Stimulated activated naive CD8-positive, alpha-beta T cell treated with anti-CD3 and anti-CD28 coated beads, Interleukin-15, amount 100 ng/mL, for 72 hours (primary cell): ENCODE results near the gene ICE1.
"Not testable (repeated sequence)": the region's sequence is repeated elsewhere in the genome, so short reads cannot be mapped to it uniquely, and the experiment has no call there.

Experiments used
- ATAC-seq: fragments of 150-1000 bp; cut with Tn5 transposase; 2 replicates; pipeline ENCODE4 v1.10.0; 2021; ENCODE audit warnings: mild to moderate bottlenecking, moderate library complexity
- DNase-seq, 2 donors: peaks; one replicate each; pipeline ENCODE4 v3.0.0; 2021 to 2022
- H3K27ac Mint-ChIP-seq, 2 donors: one replicate each; pipeline ENCODE4 v1.8.0; 2022; ENCODE audit warnings: mild to moderate bottlenecking in 2 of 2, mixed read lengths in 2 of 2, moderate library complexity in 2 of 2
- H3K27me3 Mint-ChIP-seq: one replicate; pipeline ENCODE4 v1.8.0; 2022; ENCODE audit warnings: mixed read lengths
- H3K4me1 Mint-ChIP-seq: one replicate; pipeline ENCODE4 v1.8.0; 2022; ENCODE audit warnings: mild to moderate bottlenecking, mixed read lengths
- H3K4me3 Mint-ChIP-seq, 2 donors: one replicate each; pipeline ENCODE4 v1.8.0; 2022; ENCODE audit warnings: mild to moderate bottlenecking in 2 of 2, mixed read lengths in 2 of 2, moderate library complexity in 1 of 2
- H3K9me3 Mint-ChIP-seq, 2 donors: one replicate each; pipeline ENCODE4 v1.8.0; 2022; ENCODE audit warnings: mixed read lengths in 2 of 2

ICE1 gene

DNA sequence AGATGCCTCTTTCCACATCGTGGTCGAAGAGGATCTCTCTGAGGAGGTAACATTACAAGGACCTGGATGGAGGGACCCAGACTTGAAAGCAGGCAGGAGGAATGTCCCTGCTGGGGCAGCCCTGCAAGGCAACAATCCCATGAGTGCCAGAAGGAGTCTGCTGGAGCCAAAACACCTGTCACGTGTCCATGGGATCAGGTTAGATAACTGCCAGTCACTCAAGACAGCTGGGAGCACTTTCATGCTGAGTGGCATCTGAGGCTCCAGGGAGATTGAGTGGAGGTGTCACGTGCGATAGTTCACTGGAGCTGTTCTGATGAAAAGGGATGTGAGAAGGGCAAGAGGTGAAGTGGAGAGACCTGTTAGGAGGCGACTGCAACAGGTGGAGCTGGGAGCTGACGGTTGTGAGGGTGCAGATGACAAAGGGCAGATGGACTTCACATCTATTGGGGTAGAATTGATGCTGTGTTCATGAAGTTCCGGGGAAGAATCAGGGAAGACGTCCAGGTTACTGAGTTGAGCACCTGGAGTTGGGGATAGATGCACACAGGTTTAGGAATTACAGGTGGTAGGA lies 68.4 kb downstream of the ICE1 start:
- Mint-ChIP-seq H3K27me3 (peaks cover 6% of the 10 kb centered on the region), H3K27ac (no peak overlapping the region), H3K4me3 (no peak overlapping the region), H3K4me1 (peaks cover 18% of the 10 kb centered on the region), H3K9me3 (no peaks in the 10 kb centered on the region)
- ATAC-seq (no peak), DNase-seq (no peak)

DNA sequence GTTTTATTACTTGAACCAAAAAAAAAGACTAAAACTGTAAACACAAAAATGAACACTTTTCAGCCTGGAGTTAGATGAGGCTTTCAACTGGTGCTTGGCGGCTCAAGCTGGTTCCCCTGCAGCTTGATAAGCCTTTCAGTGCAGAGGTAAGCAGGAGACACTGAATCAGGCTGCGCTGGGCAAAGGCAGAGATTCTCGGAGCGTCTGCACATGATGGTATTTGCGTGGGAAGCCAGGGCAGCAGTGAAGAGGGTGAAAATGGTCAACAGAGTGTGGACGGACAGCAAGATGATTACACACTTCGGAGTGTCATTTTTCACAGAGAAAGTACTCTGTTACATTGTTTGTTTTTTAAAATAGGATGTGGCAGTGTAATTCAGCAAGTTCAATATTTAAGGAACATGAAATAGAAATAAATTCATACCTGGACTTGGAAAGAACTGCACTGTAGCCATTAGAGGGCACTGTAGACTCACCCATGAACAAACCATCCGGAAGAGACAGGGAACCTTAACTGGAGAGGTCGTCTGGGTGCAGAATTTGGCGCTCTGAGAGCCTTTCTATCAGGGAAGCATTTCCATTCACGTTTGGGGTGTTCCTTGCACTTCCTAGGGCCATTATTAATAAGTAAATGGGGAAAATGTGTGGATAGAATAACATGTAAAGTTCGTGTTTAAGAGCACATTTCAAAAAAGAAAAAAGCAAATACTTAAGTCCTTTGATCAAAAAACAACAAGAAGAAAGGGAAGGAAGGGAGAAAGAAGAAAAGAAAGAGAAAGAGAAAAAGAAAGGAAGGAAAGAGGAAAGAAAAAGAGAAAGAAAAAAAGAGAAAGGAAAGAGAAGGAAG lies 69.8 kb downstream of the ICE1 start:
- peak; percentile 26 to 51 for DNase-seq
- ATAC-seq = peak; percentile 60
- H3K4me3 Mint-ChIP-seq = peak overlapping the region; percentile 44 to 57
- H3K27me3 Mint-ChIP-seq = peaks cover 20% of the 10 kb centered on the region
- no peaks in the 10 kb centered on the region for H3K9me3 Mint-ChIP-seq
- peak overlapping the region; percentile 8 to 28 for H3K27ac Mint-ChIP-seq
- peaks cover 18% of the 10 kb centered on the region for H3K4me1 Mint-ChIP-seq

DNA sequence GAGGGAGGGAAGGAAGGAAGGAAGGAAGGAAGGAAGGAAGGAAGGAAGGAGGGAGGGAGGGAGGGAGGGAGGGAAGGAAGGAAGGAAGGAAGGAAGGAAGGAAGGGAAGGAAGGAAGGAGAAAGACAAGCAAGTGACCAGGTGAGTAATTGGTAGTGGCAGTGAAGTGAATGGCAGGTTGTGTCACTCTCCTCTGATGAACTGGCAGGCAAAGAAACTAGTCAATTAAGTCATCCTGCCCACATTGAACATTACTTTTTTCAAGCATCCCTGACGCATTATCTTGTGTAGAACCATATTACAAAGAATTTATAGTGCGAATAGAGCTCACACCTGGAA lies 70.4 kb downstream of the ICE1 start:
- not testable (repeated sequence) for H3K27ac Mint-ChIP-seq, ATAC-seq, H3K4me3 Mint-ChIP-seq, DNase-seq, H3K9me3 Mint-ChIP-seq
- Mint-ChIP-seq H3K4me1 (peaks cover 18% of the 10 kb centered on the region), H3K27me3 (peaks cover 26% of the 10 kb centered on the region)

DNA sequence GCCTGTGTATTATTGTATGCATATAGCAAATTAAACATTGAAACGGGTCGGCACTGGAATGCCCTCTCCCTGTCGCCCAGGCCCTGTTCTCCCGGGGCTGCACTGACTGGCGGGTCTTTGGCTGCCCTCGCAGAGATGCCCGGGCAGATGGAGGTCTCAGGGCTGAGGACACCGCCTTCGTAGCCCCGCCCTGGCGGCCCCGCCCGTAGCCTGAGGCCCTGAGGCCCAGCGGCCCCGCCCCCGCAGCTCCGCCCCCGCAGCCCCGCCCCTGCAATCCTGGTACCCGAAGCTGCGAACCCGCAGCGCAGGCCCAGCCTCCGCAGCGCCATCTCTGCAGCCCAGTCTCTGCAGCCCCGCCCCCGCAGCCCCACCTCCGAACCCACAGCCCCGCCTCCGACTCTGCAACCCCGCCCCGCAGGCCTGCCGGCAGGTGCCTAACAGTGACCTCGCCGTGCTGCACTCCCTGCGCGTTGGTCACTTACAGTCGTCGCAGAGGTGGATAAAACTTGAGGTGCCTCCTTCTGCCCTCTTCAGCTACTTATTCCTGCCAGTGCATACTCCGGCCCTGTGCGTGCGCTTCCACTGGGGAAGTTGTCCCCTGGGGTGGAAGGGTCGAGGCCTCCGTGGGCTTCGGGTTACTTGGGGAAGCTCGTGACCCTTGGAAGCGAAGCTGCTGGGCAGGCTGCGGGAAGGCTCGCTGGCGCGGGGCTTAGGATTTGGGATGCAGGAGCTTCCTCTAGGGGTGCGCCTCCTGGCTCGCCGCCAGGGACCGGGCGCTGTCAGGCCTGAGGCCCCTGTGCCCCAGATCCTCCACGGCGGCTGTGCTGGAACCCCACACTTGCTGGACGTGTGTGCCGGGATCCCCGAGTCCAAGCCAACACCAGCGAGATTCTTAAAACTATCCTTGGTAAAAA lies 72.3 kb downstream of the ICE1 start:
- Mint-ChIP-seq H3K27me3 (peaks cover 34% of the 10 kb centered on the region), H3K9me3 (no peaks in the 10 kb centered on the region), H3K4me1 (peaks cover 18% of the 10 kb centered on the region), H3K27ac (no peak overlapping the region), H3K4me3 (peak overlapping the region; percentile 17 to 71)
- peak; percentile 70 to 77 for DNase-seq
- ATAC-seq = peak; percentile 89

DNA sequence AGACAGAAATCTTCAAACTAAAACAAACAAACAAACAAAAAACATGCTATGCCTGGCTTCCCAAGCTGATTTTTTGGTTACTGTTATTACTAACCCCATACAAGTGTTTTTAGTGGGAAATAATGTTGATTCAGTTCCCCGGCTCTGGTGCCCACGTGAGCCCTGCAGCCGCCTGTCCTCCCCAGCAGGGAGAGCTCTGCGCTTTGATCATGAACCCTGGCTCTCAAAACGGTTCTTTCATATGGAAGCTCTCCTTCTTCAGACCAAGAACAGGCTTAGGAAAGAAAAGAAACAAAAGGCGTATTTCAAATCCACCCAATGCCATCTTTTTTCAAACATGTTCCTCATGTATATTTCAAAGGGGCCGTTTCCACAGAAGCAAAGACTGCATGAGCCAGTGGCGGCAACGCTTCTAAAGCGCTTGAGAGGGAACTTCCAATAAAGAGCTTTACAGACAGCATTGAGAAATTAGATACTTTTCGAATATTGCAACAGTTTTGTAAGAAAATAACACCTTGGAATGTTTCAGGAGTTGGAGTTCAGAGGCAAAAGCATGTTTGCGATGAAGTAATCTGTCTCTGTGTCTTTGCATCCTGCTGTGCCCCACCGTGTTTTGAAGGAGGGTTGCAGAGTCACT lies 74.8 kb downstream of the ICE1 start:
- Mint-ChIP-seq H3K9me3 (no peaks in the 10 kb centered on the region), H3K27ac (no peak overlapping the region), H3K27me3 (peaks cover 36% of the 10 kb centered on the region), H3K4me1 (peaks cover 15% of the 10 kb centered on the region), H3K4me3 (no peak overlapping the region)
- ATAC-seq (peak; percentile 58), DNase-seq (peak; percentile 8 to 24)

DNA sequence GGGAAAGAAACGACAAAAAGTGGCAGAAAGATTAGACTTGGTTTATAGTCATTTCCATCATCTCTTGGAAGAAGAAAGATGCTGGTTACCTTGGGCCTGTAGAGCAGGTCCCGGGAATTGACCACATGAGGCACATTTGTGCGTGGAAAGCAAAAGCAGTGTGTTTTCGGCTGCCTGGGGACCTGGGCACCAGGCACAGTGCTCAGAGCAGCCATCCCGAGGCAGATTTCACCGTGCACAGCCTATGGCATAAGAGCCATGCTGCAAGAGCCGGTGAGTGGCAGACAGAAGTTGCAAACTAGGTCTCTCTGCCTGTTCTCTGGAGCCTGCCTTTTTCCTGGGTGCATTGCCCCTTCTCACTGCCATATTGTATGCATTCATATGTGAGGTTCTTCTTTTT lies 77.0 kb downstream of the ICE1 start:
- ATAC-seq = no peak
- no peak for DNase-seq
- Mint-ChIP-seq H3K4me1 (peaks cover 12% of the 10 kb centered on the region), H3K27me3 (peaks cover 57% of the 10 kb centered on the region), H3K9me3 (peaks cover 1 to 18% of the 10 kb centered on the region in 2 donors), H3K27ac (no peak overlapping the region), H3K4me3 (no peak overlapping the region)

DNA sequence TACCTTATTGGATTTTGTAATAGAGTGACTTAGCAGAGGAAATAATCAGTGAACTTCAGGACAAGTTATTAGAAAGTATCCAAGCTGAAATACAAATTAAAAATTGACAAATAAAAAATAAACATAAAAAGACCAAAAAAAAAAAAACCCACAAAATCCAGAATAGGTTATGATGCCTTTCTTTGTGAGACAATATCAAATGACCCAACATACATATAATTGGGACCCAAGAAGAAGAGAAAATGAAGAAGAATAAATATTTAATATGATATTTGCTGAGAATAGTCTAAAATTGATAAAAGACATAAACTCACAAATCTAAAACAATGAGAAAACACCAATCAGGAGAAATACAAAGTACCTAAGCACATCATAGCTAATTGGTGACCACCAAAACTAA lies 81.8 kb downstream of the ICE1 start:
- no peak for ATAC-seq
- peak overlapping the region in 1 of 2 donors; percentile 60 for H3K27ac Mint-ChIP-seq
- peaks cover 56% of the 10 kb centered on the region for H3K27me3 Mint-ChIP-seq
- H3K4me3 Mint-ChIP-seq = no peak overlapping the region
- DNase-seq = no peak
- H3K4me1 Mint-ChIP-seq = peaks cover 9% of the 10 kb centered on the region
- peaks cover 6 to 23% of the 10 kb centered on the region in 2 donors for H3K9me3 Mint-ChIP-seq

DNA sequence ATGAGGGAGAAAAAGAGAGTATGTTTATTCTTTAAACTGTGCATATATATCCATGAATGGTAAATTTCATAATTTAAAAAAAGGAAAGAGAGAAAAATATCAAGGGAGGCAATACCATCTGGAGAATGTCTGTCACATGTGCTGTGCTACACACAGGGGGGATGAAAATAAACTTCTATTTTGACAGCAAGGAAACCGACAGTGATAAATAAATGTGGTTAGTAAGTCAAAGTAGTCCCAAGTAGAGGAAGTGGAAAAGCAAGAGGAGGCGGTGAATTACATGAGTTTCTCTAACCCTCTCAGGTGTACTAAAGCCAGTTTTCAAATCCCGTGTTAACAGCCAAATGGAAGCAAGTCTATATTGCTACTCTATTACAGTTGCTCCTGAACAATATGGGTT lies 83.3 kb downstream of the ICE1 start:
- Mint-ChIP-seq H3K9me3 (peaks cover 6 to 23% of the 10 kb centered on the region in 2 donors), H3K27ac (no peak overlapping the region), H3K27me3 (peaks cover 71% of the 10 kb centered on the region), H3K4me1 (peaks cover 9% of the 10 kb centered on the region), H3K4me3 (no peak overlapping the region)
- no peak for ATAC-seq
- no peak for DNase-seq

DNA sequence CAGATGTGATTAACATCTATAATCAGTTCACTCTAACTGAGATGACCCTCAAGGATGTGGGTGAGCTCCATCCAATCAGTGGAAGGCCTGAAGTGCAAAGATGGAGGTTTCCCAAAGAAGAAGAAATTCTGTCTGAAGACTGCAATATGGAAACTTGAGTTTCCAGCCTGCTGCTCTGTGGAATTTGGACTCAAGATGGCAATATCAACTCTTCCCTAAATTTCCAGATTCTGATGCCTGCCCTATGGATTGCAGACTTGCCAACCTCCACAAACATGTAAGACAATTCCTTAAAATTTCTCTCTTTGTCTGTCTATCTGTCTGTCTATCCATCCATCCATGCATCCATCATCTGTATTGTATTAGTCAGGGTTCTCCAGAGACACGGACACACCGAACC lies 85.9 kb downstream of the ICE1 start:
- ATAC-seq (no peak), DNase-seq (no peak)
- no peak overlapping the region for H3K4me3 Mint-ChIP-seq
- H3K27ac Mint-ChIP-seq = no peak overlapping the region
- H3K27me3 Mint-ChIP-seq = peaks cover 65% of the 10 kb centered on the region
- H3K9me3 Mint-ChIP-seq = peaks cover 6 to 15% of the 10 kb centered on the region in 2 donors
- peaks cover 5% of the 10 kb centered on the region for H3K4me1 Mint-ChIP-seq

DNA sequence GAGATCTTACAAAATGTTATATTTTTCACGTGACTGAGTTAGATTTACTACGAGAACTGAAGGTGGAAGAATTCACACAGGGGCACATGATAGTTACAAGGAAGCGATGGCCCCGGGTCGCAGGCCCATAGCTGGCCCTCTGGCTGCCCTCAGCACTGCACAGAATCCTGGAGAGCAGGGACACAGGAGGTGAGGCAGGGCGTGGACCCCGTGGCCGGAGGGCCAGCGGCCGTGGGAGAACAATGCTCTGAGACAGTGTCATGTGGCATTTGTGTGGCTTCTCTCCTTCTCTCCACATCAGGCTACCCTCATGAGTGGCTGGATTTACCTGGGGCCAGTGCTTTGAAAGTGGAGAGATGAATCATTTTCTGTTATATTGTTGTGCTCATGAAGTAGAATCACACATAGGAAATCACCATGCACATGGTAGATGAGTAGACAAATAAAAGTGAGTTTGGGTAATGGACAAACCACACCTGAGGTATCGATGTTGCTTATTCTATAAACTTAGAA lies 89.5 kb downstream of the ICE1 start:
- Mint-ChIP-seq H3K27me3 (peaks cover 64% of the 10 kb centered on the region), H3K27ac (no peak overlapping the region), H3K9me3 (peaks cover 0 to 5% of the 10 kb centered on the region in 2 donors), H3K4me3 (no peak overlapping the region), H3K4me1 (no peaks in the 10 kb centered on the region)
- ATAC-seq (no peak), DNase-seq (no peak)

DNA sequence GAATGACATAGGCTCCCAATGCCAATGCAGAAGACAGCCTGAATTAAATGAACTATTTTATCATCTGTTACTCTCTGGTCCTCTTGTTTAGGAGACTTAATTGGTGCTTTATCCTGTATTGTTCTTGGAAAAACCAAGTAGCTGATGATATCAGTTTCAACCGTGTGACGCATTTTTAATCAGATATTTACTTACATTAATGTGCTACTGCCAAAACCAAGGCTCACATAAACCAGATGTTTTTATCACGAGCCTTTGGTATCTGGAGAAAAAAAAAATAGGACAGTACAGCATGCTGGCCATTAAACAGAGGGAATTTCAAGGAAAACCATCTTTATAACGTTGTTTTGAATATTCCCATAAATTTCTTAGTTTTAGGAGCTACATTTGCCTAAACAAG lies 90.1 kb downstream of the ICE1 start:
- H3K27me3 Mint-ChIP-seq = peaks cover 62% of the 10 kb centered on the region
- DNase-seq = no peak

DNA sequence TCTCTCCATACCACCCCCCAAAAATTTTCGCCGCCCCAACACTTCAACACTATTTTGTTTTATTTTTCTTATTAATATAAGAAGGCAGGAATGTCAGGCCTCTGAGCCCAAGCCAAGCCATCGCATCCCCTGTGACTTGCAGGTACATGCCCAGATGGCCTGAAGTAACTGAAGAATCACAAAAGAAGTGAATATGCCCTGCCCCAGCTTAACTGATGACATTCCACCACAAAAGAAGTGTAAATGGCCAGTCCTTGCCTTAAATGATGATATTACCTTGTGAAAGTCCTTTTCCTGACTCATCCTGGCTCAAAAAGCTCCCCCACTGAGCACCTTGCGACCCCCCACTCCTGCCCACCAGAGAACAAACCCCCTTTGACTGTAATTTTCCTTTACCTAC lies 98.1 kb downstream of the ICE1 start:
- not testable (repeated sequence) for ATAC-seq

More for the DNA sequence above, 90.1 kb downstream of the ICE1 start:
- no peak for ATAC-seq
- H3K4me3 Mint-ChIP-seq = no peak overlapping the region
- H3K4me1 Mint-ChIP-seq = no peaks in the 10 kb centered on the region
- H3K27ac Mint-ChIP-seq = no peak overlapping the region
- peaks cover 0 to 5% of the 10 kb centered on the region in 2 donors for H3K9me3 Mint-ChIP-seq

DNA sequence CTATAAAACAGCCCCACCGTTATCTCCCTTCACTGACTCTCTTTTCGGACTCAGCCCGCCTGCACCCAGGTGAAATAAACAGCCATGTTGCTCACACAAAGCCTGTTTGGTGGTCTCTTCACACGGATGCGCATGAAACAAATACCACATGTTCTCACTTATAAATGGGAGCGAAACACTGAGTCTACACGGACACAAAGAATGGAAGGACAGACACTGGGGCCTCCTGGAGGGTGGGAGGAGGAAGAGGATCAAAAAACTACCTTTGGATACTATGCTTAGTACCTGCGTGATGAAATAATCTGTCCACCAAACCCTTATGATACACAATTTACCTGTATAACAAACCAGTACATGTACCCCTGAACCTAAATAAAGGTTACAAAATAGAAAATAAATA lies 98.6 kb downstream of the ICE1 start:
- H3K27ac Mint-ChIP-seq = peak overlapping the region in 1 of 2 donors; percentile 23
- peaks cover 13 to 32% of the 10 kb centered on the region in 2 donors for H3K9me3 Mint-ChIP-seq
- no peak for DNase-seq
- peaks cover 13% of the 10 kb centered on the region for H3K27me3 Mint-ChIP-seq
- peaks cover 43% of the 10 kb centered on the region for H3K4me1 Mint-ChIP-seq
- no peak for ATAC-seq
- no peak overlapping the region for H3K4me3 Mint-ChIP-seq

More for the DNA sequence above, 98.1 kb downstream of the ICE1 start:
- H3K9me3 Mint-ChIP-seq = peaks cover 9 to 30% of the 10 kb centered on the region in 2 donors
- peaks cover 40% of the 10 kb centered on the region for H3K4me1 Mint-ChIP-seq
- H3K27ac Mint-ChIP-seq = peak overlapping the region in 1 of 2 donors; percentile 23
- H3K4me3 Mint-ChIP-seq, DNase-seq: not testable (repeated sequence)
- peaks cover 17% of the 10 kb centered on the region for H3K27me3 Mint-ChIP-seq

DNA sequence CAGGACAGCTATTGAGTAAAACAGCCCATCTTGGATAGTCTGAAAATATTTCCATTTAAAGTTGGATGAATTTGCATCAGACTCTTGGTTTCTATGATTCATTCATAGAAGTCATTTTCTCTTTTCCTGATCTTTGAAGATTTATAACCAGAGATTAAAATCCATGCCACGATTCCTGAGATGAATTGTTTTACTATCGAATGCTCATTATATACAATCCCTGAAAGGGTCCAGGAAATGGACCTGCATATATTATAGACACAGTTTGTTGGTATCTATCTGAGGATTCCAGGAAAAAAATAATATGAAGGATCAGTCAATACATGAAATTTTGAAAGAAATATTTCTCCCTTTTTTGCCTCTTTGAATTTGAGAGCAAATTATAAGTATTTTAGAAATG lies 99.0 kb downstream of the ICE1 start:
- H3K9me3 Mint-ChIP-seq = peaks cover 15 to 28% of the 10 kb centered on the region in 2 donors
- ATAC-seq (no peak), DNase-seq (no peak)
- H3K4me1 Mint-ChIP-seq = peaks cover 43% of the 10 kb centered on the region
- no peak overlapping the region for H3K27ac Mint-ChIP-seq
- peak overlapping the region in 1 of 2 donors; percentile 41 for H3K4me3 Mint-ChIP-seq
- peaks cover 9% of the 10 kb centered on the region for H3K27me3 Mint-ChIP-seq

DNA sequence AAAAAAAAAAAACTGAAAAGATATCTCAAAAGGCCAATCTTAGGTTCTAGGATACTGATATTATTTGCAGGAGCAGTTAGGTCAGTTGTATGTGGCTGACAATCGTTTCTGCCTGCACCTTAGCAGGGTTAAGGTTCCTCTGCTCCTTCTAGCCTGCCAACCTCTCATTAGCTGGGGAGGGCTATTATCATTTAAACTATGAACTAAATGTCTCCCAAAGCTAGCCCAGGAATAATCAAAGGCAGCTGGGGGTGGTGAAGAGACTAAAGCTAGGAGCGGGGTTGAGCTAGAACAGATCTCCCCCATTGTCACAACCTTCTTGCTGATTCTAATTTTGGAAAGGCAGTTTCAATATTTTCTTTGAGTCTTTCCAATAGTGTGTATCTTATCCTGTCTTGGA lies 99.9 kb downstream of the ICE1 start:
- no peak for DNase-seq
- no peak for ATAC-seq
- H3K4me3 Mint-ChIP-seq = no peak overlapping the region
- peaks cover 43% of the 10 kb centered on the region for H3K4me1 Mint-ChIP-seq
- H3K27me3 Mint-ChIP-seq = peaks cover under 1% of the 10 kb centered on the region
- no peak overlapping the region for H3K27ac Mint-ChIP-seq
- peaks cover 19 to 35% of the 10 kb centered on the region in 2 donors for H3K9me3 Mint-ChIP-seq
